Measurements from ENCODE around the gene GAST.

DNA sequence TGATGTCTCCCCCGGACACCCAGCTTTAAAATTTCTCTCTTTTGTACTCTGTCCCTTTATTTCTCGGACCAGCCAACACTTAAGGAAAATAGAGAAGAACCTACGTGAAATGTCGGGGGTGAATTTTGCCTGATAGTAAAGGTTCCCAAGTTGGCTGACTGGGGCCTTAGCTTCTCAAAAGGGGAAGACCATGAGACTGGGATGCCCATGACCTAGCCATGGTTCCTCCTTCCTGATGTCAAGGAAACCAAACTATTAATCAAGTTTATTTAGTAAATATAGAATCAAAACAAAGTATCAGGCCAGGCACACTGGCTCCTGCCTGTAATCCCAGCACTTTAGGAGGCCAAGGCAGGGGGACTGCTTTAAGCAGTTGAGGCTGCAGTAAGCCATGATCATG is 25.9 kb upstream of the GAST start:
- TF ChIP-seq, protein P1, sequence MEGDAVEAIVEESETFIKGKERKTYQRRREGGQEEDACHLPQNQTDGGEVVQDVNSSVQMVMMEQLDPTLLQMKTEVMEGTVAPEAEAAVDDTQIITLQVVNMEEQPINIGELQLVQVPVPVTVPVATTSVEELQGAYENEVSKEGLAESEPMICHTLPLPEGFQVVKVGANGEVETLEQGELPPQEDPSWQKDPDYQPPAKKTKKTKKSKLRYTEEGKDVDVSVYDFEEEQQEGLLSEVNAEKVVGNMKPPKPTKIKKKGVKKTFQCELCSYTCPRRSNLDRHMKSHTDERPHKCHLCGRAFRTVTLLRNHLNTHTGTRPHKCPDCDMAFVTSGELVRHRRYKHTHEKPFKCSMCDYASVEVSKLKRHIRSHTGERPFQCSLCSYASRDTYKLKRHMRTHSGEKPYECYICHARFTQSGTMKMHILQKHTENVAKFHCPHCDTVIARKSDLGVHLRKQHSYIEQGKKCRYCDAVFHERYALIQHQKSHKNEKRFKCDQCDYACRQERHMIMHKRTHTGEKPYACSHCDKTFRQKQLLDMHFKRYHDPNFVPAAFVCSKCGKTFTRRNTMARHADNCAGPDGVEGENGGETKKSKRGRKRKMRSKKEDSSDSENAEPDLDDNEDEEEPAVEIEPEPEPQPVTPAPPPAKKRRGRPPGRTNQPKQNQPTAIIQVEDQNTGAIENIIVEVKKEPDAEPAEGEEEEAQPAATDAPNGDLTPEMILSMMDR (conservative IDR thresholded peaks at IDR 0.05; ENCODE audit: low read depth in 2 of 2): no peak
- TF ChIP-seq POLR2AphosphoS5 (IDR thresholded peaks at IDR 0.05; ENCODE audit: low read depth) (no peak), CREB1 (CRISPR knock-in tag; IDR thresholded peaks at IDR 0.05; ENCODE audit: low read depth) (no peak), EZH2 (IDR thresholded peaks at IDR 0.05; ENCODE audit: low read depth, unreplicated experiment) (no peak), JUNB (IDR thresholded peaks at IDR 0.05; ENCODE audit: unreplicated experiment) (no peak), EZH2phosphoT487 (IDR thresholded peaks at IDR 0.05; ENCODE audit: unreplicated experiment) (no peak)
- TF ChIP-seq, protein P2, sequence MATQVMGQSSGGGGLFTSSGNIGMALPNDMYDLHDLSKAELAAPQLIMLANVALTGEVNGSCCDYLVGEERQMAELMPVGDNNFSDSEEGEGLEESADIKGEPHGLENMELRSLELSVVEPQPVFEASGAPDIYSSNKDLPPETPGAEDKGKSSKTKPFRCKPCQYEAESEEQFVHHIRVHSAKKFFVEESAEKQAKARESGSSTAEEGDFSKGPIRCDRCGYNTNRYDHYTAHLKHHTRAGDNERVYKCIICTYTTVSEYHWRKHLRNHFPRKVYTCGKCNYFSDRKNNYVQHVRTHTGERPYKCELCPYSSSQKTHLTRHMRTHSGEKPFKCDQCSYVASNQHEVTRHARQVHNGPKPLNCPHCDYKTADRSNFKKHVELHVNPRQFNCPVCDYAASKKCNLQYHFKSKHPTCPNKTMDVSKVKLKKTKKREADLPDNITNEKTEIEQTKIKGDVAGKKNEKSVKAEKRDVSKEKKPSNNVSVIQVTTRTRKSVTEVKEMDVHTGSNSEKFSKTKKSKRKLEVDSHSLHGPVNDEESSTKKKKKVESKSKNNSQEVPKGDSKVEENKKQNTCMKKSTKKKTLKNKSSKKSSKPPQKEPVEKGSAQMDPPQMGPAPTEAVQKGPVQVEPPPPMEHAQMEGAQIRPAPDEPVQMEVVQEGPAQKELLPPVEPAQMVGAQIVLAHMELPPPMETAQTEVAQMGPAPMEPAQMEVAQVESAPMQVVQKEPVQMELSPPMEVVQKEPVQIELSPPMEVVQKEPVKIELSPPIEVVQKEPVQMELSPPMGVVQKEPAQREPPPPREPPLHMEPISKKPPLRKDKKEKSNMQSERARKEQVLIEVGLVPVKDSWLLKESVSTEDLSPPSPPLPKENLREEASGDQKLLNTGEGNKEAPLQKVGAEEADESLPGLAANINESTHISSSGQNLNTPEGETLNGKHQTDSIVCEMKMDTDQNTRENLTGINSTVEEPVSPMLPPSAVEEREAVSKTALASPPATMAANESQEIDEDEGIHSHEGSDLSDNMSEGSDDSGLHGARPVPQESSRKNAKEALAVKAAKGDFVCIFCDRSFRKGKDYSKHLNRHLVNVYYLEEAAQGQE (IDR thresholded peaks at IDR 0.05; ENCODE audit: unreplicated experiment): no peak

All from GM23338 (cell line).